Activated CD8-positive, alpha-beta memory T cell treated with anti-CD3 and anti-CD28 coated beads, Interleukin-2, amount 50 U/mL, for 48 hours (primary cell): ENCODE measurements around the gene MEA1.

Source experiments
- DNase-seq: peaks from one replicate; pipeline ENCODE4 v3.0.0-alpha.2; 2020

The MEA1 gene

DNA sequence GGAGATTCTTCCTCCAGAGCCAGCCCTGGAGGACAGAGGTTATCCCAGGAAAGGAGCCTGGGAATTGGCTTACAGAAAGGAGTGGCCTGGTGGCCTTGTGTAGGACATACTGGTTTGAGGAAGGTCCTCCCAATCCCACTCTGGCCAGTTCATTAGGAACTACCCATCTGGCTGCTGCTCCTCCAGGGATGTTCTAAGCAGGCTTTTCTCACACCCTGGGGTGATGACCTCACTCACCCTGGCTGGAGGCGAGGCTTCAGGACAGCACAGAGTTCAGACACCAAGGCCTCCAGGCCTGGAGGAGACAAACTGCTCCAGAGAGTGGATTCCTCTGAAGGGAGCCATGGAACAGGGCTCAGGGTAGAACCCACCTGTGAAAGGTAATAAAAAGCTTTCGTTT lies 44.3 kb downstream of the MEA1 start:
- no peak for DNase-seq

DNA sequence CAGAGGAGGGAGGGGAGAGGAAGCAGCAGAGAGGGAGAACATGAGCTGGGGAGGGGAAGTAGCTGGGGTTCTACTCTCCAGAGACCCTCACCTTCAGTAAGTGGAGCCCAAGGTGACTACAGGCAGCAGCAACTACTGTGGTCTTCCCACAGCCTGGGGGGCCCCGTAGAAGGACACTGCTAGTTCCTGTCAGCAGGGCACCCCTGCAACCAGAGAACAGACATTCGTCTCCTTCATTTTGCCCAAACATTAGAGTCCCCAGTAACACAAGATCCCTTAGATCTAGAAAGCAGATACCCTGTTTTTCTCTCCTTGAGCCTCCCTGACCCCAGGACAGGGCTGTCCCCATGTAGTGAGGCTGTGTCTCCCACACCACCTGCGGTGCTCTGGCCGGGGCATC lies 45.0 kb downstream of the MEA1 start:
- DNase-seq = no peak

DNA sequence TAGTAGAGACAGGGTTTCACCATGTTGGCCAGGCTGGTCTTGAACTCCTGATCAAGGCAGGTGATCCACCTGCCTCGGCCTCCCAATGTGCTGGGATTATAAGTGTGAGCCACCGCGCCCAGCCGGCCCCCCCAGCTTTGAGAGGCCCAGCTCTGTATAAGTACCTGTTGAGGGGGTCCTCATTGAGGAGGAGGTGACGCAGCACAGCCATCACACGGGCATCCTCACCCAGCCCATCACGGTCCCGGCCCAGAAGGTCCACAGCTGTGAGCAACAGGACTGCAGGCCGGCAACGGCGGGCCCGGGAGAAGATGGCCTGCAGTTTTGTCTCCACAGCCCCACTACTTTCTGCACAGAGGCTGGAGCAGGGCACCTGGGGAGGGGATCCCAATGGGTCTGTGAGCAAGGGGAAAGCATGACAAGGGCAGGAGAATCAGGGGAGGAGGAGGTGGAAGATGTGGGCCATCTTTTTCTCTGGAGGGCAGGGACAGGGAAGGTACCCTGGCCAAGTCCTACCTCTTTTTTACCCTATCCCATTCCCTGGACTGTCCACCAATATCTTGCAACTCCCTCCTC lies 45.5 kb downstream of the MEA1 start:
- DNase-seq = no peak

DNA sequence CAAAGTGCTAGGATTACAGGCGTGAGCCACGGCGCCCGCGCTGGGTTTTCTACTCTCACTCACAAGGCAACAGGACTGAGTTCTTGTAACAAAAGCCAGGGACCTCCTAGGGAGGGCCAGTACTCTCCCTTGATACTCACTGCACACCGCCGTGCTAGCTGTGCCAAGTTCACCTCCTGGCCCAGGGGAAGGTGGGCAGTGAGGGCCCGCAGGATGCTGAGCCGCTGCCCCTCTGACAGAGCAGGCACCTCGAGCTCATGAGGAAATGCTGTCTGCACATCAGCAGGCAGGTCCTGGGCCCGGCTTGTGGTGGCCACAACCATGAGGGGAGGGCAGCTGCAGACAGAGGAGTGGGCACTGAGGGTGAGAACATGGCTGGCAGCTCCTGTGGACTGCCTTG lies 46.5 kb downstream of the MEA1 start:
- no peak for DNase-seq

DNA sequence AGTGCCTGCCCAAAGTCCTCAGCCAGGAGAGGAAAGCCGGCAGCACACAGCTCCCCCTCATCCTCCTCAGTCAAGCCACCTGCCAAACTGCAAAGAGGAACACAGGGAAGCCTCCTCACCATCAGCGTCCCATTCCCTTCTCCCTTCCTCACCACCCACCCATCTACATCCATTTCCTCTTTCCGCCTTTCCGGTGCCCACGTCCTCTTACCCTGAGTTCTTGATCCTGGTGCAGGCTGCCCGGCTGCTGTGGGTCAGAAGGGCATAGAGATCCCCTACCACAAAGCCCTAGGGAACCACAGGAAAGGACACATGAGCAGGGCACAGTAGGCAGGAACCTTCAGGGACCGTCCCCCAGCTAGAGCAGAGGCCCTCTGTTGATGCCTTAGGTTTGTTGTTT lies 47.2 kb downstream of the MEA1 start:
- DNase-seq = no peak

DNA sequence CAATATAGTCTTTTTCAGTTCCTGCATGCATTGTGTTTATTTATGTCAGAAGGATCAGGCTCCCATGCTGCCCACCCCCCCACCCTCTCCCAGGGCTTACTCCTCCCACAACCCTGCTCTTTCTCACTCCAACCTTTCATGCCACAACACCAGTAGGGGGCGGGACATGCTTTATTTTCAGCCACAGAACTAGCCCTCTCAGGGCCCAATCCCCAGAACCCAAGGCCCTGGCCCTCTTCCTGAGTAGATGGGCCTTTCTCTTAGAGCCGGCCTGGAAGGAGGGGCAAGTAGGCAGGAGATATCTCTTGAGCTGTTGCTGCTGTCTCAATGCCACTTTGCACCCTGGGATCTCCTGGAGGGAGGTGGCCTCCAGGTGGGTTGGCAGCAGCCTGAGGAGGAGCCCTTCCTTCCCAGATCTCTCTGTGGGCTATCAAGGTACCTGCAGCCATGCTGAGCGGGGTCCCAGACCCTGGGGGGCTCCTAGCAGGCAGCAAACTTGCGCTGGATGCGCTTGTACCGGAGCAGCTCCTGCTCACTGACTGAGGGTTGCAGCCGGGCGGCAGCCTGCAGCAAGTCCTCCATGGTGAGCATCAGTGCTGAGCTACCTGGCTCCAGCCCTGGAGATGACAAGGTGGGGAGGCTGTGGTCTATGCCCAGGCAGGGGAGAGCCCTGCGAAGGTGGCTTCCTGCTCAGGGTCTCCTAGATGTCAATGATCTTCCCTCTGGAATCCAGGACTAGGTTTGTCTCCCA lies 49.7 kb downstream of the MEA1 start:
- DNase-seq = no peak

DNA sequence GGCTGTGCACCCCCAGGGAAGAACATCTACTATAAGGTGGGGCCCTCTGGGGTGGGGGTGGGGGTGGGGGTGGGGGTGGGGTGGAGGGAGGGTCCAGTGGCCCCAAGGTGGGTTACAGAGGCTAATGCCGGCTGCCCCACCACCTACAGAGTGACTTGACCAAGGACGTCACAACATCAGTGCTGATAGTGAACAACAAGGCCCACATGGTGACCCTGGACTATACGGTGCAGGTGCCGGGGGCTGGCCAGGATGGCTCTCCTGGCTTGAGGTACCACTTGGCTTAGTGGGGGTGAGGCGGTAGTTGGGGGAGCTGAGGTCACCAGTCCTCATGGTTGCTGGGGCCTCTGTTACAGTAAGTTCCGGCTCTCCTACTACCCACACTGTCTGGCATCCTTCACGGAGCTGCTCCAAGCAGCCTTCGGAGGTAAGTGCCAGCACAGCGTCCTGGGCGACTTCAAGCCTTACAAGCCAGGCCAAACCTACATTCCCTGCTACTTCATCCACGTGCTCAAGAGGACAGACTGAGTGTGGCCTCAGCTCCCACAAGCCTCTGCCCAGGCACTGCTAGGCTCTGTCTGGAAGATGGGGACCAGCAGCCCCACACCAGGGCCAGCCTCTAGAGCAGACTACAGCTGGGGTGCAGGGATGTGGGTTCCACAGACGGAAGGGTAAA lies 50.4 kb downstream of the MEA1 start:
- DNase-seq = no peak

DNA sequence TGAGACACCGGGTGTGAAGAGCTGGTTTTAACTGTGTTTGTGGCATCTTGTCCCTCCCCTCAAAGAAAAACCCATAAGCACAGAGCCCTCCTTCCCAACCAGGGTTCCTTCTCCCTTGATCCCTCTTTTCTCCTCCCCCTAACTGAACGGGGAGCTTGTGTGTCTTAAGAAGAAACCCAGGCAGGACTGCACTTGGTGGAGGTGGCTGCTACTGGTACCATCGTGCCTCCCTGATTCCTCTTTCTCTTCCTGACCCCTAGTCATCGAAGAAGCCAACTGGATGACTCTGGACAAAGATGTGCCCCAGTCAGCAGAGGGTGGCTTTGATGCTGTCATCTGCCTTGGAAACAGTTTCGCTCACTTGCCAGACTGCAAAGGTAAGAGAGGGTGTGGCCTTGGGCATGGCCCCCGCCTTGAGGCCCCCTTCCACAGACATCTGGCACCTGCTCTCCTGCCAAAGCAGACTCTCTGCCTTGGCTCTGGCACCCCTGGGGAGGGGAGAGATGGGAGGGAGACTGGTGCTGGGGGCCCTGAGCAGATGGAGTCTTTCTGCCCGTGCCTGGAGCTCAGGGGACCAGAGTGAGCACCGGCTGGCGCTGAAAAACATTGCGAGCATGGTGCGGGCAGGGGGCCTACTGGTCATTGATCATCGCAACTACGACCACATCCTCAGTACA lies 51.1 kb downstream of the MEA1 start:
- DNase-seq = no peak

DNA sequence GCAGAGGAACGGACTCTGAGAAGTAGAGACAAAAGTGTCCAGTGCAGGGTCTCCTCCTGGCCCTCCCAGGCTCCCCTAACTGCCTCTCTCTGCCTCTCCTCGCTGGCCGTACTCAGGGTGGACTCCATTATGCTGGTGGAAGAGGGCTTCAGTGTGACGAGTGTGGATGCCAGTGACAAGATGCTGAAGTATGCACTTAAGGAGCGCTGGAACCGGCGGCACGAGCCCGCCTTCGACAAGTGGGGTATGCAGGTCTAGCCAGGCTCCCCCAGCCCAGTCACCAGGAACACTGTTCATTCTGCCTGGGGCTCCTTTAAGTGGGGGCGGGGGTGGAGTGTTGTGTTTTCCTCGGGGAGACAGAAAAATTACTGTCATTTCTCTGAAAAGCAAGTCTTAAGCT lies 51.6 kb downstream of the MEA1 start:
- DNase-seq = no peak
